Prostate gland (tissue), 2 donors: ENCODE measurements around the gene RCN2. TPM values are rescaled to one million over a fixed set of nuclear protein-coding genes. Genes with fewer than 3 reads are reported as not detected.

Experiments
- DNase-seq: peaks from one replicate; pipeline ENCODE4 v3.0.0-alpha.2; 2019; ENCODE audit warnings: low spot score
- H3K27ac ChIP-seq, 2 donors: fragments of 200-600 bp; sonication (generic); 2 replicates each; pipeline ENCODE4 v1.5.1; 2017 to 2019
- H3K27me3 ChIP-seq: fragments of 200-600 bp; sonication (generic); replicated peaks from 2 replicates; pipeline ENCODE4 v1.5.1; 2019; ENCODE audit not compliant: insufficient read depth
- H3K36me3 ChIP-seq, 2 donors: fragments of 200-600 bp; sonication (generic); 1 replicate in 1 of 2; 2 replicates in 1 of 2; pipeline versions ENCODE4 v1.5.1 to v1.8.1; 2017 to 2019
- H3K4me1 ChIP-seq: fragments of 200-600 bp; sonication (generic); replicated peaks from 2 replicates; pipeline ENCODE4 v1.5.1; 2019
- H3K4me3 ChIP-seq, 2 donors: fragments of 200-600 bp; sonication (generic); 2 replicates each; pipeline ENCODE4 v1.5.1; 2017 to 2019
- H3K9me3 ChIP-seq: fragments of 200-600 bp; sonication (generic); 2 replicates; pipeline ENCODE4 v1.5.1; 2017
- POLR2A ChIP-seq: fragments of 450-650 bp; IDR thresholded peaks from one replicate; pipeline ENCODE4 v1.6.1; 2016; ENCODE audit warnings: antibody characterized with exemption, mild to moderate bottlenecking
- POLR2AphosphoS5 ChIP-seq: sonication (generic); formaldehyde crosslinking; IDR thresholded peaks from one replicate; pipeline ENCODE4 v1.6.1; 2017; ENCODE audit warnings: antibody characterized with exemption
- WGBS: methylation state at CpG from one replicate; pipeline ENCODE4 v1.1.5; 2018; 5-methylcytosine and 5-hydroxymethylcytosine counted together
- intact Hi-C: fragments of 100-400 bp; cut with DNase I; formaldehyde crosslinking; loops from one replicate; pipeline ENCODE4 v1.14.2; 2022
- total RNA-seq, 2 donors: library from RNA; depleted of rRNA; stranded (reverse); fragments of >200 nt; gene quantifications; one replicate each; pipeline ENCODE4 v1.1.0, GENCODE V29; 2016
- TF ChIP-seq, protein P1 (sequence below), 4 experiments: fragments of 200-600 bp in 2 of 4; fragments of 450-650 bp in 2 of 4; sonication (generic) in 2 of 4; IDR thresholded peaks; 1 replicate in 3 of 4; 2 replicates in 1 of 4; pipeline ENCODE4 v1.5.1; 2016 to 2019; ENCODE audit warnings: antibody characterized with exemption in 4 of 4, mild to moderate bottlenecking in 2 of 4, moderate library complexity in 2 of 4

Gene RCN2
- total RNA-seq, 2 donors from 2014 or later = 31.4 to 49.5 TPM

- no peaks in the 10 kb centered on the region for H3K9me3 ChIP-seq
- DNase-seq = no peak
- no peaks in the 10 kb centered on the region for H3K36me3 ChIP-seq
- H3K4me1 ChIP-seq = no peaks in the 10 kb centered on the region
- no peaks in the 10 kb centered on the region for H3K27me3 ChIP-seq
- no peak for TF ChIP-seq POLR2A
- TF ChIP-seq POLR2AphosphoS5 = no peak
- TF ChIP-seq, protein P1, sequence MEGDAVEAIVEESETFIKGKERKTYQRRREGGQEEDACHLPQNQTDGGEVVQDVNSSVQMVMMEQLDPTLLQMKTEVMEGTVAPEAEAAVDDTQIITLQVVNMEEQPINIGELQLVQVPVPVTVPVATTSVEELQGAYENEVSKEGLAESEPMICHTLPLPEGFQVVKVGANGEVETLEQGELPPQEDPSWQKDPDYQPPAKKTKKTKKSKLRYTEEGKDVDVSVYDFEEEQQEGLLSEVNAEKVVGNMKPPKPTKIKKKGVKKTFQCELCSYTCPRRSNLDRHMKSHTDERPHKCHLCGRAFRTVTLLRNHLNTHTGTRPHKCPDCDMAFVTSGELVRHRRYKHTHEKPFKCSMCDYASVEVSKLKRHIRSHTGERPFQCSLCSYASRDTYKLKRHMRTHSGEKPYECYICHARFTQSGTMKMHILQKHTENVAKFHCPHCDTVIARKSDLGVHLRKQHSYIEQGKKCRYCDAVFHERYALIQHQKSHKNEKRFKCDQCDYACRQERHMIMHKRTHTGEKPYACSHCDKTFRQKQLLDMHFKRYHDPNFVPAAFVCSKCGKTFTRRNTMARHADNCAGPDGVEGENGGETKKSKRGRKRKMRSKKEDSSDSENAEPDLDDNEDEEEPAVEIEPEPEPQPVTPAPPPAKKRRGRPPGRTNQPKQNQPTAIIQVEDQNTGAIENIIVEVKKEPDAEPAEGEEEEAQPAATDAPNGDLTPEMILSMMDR (IDR thresholded peaks at IDR 0.05) = no peak
- no peak overlapping the region for H3K27ac ChIP-seq
- intact Hi-C loops = no loop called here
- no peak overlapping the region for H3K4me3 ChIP-seq
- 69% methylated on average over 3 of the region's 3 CpGs for WGBS
Observed at GRCh38 chr15:76928201-76928600, 3.3 kb upstream of the RCN2 start.

DNA sequence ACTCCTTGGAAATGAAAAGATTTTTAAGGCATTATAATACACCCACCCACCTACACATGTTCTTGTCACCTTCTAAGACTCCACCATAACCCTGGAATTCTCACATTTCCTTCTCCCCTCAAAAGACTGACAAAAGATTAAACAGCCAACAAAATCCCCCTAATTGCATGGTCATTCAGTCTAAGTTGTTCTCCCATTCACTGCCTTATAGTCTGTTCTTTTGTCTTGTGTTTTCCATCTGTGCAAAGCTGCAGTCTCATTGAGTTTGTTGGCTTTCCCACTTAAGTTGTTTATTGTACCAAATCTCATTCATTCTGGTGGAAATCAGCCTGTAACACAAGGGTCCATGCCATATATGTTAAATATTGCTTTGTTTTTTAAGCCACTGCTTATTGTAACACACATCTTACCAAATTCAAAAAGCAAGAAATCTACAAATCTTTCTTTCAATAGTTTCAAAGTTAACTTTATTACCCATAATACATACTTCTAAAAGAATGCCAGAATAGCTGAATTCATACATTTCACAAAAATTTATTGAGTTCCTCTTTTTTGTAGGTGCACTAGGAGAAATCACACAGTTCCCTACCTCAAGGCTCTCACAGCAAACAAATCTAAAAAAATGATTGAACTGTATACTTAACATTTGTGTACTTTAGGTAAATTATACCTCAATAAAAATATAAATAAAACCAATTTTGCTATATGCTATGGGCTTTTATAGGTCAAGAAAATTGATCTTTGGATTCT is 2.4 kb upstream of the RCN2 start:
- no peak overlapping the region for H3K27ac ChIP-seq
- intact Hi-C loops = no loop called here

DNA sequence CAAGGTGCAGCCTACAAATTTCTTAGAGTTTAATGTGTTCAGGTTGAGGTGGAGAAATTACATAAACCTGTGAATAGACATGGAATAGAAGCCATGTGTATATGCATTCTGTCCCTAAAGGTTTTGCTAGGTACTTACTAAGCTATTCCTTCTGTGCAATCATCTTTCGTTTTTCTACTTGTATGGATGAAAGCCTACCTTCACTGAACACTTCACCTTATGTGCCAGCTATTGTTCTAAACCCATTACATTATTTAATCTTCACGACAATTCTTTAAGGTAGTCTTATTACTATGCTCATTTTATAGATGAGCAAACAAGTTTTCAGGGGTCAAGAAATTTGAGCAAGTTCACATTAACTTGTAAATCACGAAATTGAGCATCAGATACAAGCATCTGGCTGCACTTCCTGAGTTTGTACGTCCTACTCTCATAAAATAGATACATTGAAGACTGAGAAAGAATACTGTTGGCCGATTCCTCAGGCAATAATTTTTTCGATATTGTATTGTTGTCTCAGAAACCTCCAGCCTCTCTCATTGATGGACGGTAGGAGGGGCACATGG is 635 bp upstream of the RCN2 start:
- no peak for DNase-seq
- intact Hi-C loops = no loop called here
- no peaks in the 10 kb centered on the region for H3K9me3 ChIP-seq
- peak overlapping the region; percentile 65 to 78 for H3K4me3 ChIP-seq
- H3K27ac ChIP-seq = peak overlapping the region; percentile 79 to 87
- no peaks in the 10 kb centered on the region for H3K27me3 ChIP-seq
- TF ChIP-seq POLR2AphosphoS5 = no peak
- TF ChIP-seq POLR2A = no peak
- TF ChIP-seq, protein P1 (IDR thresholded peaks at IDR 0.05) = no peak
- H3K4me1 ChIP-seq = no peaks in the 10 kb centered on the region
- 9% methylated on average over 7 of the region's 7 CpGs for WGBS
- no peaks in the 10 kb centered on the region for H3K36me3 ChIP-seq

More for the DNA sequence above, 2.4 kb upstream of the RCN2 start:
- Histone ChIP-seq H3K27me3 (no peaks in the 10 kb centered on the region), H3K4me3 (no peak overlapping the region), H3K4me1 (no peaks in the 10 kb centered on the region), H3K36me3 (no peaks in the 10 kb centered on the region), H3K9me3 (no peaks in the 10 kb centered on the region)
- TF ChIP-seq, protein P1 (IDR thresholded peaks at IDR 0.05) = no peak
- TF ChIP-seq POLR2AphosphoS5 (no peak), POLR2A (no peak)
- DNase-seq = no peak

DNA sequence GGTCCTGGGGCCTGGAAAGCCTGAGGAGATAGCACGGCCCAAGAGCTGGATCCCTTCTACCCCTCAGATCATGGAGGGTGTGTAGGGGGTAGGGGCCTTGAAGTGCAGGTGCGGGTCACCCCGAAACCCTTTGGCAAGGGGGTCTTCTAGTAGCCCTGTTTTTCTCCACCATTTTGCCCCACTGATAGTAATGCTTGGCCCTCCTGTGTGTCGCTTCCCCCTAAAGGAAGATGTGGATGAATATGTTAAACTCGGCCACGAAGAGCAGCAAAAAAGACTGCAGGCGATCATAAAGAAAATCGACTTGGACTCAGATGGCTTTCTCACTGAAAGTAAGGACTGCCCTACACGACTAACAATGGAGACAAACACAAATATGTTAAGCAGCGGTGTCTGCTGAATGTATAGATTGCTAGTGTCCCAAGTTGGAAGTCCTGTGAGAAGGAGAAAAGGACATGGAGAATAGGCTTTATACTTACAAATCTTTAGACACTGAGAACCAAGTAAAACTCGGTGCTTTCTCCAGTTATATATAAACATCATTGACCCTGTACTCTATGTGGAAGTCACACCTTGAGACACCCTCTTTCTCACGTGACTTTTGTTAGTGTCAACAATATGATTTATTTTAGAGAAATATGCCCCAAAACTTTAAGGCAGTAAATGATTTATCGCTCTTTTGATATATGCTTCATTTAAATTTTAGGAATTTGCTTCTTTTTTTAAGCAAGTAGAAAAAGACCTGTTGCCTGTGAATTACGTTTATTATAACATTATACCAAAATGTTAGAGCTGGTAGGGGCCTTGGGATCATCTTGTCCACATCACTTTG is 802 bp downstream of the RCN2 start:
- H3K27me3 ChIP-seq = no peaks in the 10 kb centered on the region
- intact Hi-C loops = no loop called here
- no peak for DNase-seq
- no peaks in the 10 kb centered on the region for H3K36me3 ChIP-seq
- no peaks in the 10 kb centered on the region for H3K4me1 ChIP-seq
- peak overlapping the region; percentile 79 to 87 for H3K27ac ChIP-seq
- 18% methylated on average over 14 of the region's 14 CpGs for WGBS
- peak overlapping the region; percentile 65 to 78 for H3K4me3 ChIP-seq
- no peaks in the 10 kb centered on the region for H3K9me3 ChIP-seq
- TF ChIP-seq, protein P1 (IDR thresholded peaks at IDR 0.05) = no peak
- TF ChIP-seq POLR2AphosphoS5 (no peak), POLR2A (no peak)
